Embryonic facial prominence (tissue), 1 donor: ENCODE results near the gene FAT4.

Experiments used
- DNase-seq: peaks from one replicate; pipeline ENCODE4 v3.0.0-alpha.2; 2016; ENCODE audit errors: extremely low spot score

Gene FAT4

DNA sequence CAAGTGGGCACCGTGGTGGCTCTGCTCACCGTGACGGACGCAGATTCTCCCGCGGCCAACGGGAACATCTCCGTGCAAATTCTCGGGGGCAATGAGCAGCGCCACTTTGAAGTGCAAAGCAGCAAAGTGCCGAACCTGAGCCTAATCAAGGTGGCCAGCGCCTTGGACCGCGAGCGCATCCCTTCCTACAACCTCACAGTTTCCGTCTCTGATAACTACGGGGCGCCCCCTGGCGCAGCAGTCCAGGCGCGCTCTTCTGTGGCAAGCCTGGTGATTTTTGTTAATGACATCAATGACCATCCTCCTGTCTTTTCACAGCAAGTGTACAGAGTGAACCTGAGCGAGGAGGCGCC, 2.7 kb downstream of the FAT4 start:
- DNase-seq: no peak

- DNase-seq: no peak
Measured at GRCh38 chr4:125319311-125319710, 4.6 kb downstream of the FAT4 start.

DNA sequence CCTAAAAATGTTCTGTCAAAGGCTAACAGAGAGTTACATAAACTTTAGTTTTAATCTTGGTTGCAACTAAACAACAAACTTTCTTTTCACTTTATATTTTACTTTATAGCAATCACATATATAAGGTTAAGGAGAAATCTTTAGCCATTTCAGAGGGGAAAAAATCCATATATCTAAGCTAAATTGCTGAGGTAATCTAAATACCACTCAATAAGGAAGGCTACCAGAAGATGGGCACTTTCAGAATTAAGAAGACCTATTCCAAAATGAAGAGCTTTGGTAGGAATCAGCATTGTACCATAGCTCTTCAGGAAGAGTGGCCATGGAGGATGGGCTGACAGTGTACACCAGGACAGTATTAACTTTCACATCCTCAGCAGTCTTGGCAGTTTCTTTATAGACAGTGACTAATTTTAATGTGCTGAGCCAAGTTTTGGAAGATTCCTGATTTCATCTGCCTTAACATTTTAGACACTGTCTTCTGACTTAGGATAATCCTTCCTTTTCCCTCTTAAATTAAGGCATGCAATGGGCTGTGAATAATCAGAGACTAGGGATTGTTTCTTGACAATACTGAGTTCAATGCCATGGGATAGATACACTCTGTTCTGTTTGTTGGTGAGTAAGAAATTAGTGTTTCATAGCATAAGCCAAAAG, 7.1 kb downstream of the FAT4 start:
- no peak for DNase-seq

- DNase-seq: peak; percentile 16
Measured at GRCh38 chr4:125322366-125322730, 7.6 kb downstream of the FAT4 start.

DNA sequence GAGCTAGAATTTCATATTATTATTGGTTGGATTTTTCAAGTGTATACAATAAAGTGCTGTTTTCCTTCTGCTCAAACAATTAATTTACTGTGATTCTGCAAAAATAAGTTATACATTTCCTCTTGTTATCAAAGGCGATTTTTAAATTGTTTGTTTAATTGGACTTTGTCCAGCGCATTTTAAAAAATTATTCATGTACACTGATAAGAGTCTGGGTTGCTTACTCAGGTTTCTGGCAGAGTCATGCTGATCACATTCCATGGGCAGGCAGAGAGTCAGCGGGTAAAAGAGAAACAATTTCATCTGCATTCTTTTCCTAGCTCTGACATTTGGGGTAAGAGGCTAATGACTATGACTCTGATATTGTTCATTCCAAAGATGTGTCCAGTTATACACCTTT, 8.9 kb downstream of the FAT4 start:
- DNase-seq: no peak

DNA sequence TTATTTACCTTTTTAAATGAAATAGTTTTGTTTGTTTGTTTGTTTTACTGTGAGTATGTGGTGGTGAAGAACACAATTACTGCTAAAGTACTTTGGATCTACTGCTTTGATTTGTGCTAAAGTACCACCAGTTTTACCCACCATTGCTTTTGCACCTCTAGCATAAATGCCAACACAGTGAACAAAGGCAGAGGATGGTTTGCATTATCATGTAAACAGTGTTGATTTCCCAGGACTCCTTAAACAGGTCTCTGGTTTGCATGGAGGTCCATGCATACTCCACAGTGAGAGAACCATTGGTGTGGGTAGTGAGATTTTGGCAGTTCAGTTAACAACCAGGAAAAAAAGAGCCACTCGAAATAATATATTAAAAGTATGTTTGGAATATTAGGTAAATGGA, 11.0 kb downstream of the FAT4 start:
- DNase-seq: no peak

GRCh38 chr4:125331116-125331515, 16.4 kb downstream of the FAT4 start:
- DNase-seq: no peak

DNA sequence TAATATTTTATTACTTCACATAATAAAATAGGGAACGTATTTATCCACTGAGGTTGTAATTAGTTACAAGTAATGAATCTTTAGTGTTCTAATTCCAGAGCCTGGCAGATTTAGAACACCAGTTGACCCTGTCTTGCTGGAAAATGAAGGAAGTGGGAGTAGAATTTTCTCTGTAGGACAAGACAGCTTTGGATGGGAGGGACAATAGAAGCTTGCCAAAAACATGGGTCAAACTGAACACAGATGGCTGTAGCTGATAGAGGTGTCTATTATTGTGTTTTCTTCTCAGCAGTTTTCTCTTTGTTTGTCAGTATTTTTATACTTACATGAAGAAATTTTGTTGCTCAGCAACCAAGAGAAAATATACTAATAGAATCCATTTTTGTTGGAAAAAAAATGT, 20.2 kb downstream of the FAT4 start:
- DNase-seq: no peak

GRCh38 chr4:125338814-125339213, 24.1 kb downstream of the FAT4 start:
- DNase-seq: no peak

- DNase-seq: no peak
Measured at GRCh38 chr4:125344198-125344597, 29.4 kb downstream of the FAT4 start.

GRCh38 chr4:125346616-125347015, 31.9 kb downstream of the FAT4 start:
- no peak for DNase-seq

- no peak for DNase-seq
Measured at GRCh38 chr4:125350470-125351135, 35.8 kb downstream of the FAT4 start.

GRCh38 chr4:125352521-125352920, 37.8 kb downstream of the FAT4 start:
- DNase-seq: no peak

- DNase-seq: no peak
Measured at GRCh38 chr4:125353131-125353530, 38.4 kb downstream of the FAT4 start.

DNA sequence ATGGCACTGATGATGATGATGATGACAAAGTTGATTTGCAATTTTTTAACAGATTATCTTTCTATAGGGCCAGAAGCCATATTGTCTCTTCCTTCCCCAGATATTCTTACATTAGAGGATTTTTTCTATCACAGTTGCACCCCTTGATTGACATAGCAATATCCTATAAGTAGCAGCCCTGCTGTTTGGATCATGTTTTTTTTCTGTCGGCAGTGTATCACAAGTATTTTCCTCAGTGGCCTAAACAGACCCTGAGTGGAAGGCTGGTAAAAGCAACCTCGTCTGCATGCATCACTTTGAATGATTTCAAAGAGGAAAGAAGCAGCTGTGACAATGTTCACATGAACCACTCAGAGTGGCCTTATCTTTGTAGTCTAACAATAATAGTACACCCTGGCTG, 41.0 kb downstream of the FAT4 start:
- no peak for DNase-seq

DNA sequence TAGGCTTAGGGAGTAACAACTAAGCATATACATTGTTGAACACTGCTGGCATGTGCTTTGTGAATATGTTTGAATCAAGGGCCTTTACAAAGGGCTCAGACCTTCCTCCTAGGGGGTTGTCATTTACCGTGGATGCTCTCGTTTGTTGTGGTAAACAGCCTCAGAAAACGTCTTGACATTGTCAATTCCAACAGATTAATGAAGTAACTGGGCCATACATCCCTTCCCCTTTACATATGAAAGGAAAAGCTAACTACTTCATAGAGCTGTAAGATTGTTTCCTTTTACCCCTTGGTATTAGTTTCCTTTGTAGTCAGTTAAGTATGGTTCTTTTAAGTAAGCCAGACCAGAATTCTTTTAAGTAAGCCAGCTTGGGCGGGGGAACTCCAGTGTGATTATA, 42.9 kb downstream of the FAT4 start:
- DNase-seq: no peak

DNA sequence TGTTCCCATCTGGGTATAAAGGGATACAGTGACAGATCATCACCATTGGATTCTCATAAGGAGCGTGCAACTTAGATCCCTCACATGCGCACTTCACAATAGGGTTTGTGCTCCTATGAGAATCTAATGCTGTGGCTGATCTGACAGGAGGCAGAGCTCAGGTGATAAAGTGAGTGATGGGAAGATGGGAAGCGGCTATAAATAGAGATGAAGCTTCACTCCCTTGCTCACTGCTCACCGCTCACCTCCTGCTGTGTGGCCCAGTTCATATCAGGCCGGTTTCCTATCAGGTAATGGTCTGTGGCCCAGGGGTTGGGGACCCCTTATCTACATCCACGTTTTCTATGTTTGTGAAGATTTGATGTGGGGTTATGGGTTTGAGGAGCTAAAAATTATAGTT, 43.7 kb downstream of the FAT4 start:
- DNase-seq: no peak

DNA sequence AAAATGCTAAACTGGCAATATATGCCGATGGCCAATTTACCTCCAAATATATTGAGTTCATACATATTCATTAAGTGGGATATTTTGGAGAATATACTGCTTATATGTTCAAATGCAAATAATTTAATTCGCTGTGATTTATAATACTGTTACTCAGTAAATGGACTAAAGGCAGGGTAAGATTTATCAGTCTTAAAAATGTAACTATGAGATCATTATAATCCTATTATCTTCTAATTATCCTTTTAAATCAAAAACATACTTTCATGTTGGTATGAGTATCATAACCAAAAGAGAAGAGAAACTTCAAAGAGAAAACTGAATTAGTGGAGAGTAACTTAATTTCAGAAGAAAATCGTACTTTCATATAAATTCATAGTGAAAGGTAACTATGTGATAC, 44.6 kb downstream of the FAT4 start:
- DNase-seq: no peak

DNA sequence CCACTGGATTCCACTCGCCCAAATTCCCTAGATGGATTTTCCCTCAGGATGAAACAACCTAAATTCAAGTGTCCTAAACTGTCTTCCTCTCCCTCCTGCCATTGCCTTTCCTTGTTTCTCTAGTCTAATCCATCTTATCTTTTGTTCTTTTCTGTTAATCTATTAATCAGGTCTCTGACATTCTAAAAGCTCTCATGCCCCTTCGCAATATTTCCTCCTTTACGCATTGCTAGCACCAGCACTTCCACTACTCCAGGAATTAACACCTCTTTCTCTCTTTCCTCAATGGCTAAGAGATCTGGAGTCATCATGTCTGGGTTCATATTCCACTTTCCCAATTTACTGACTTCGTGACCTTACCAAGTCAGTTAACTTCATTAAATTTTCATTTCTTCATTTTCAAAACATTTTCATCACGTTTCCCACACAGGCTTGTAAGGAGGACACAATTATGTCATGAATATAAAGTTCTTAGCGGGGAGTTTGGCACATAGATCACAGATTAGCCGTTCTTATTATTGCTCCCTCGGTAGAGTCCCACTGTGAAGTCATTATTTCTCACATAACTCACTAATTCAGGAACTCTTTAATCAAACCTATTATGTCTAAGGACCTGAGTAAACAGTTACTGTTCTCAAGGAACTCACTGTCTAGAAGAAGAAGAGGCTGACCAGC, 45.3 kb downstream of the FAT4 start:
- DNase-seq: no peak

DNA sequence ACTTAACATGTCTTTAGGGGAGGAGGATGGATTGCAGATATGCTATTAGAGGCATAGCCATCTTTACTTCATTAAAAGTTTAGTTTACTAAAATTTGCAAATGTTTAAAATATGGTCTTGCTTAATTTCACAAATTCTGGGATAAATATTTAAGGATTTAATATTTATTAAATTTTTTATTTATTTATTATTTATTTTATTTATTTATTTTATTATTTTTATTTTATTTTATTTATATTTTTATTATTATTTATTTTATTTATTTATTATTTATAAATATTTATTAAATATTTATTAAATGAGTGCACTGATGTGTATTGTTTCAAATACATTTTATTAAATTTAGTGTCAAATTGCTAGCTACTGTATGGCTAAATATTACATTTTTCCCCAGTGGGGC, 46.0 kb downstream of the FAT4 start:
- DNase-seq: no peak
